CD4-positive, alpha-beta T cell treated with Interleukin-12 subunit alpha and Interleukin-12 subunit beta, for 1 hour (primary cell): Measurements from ENCODE around the gene SCN4A.
"Not testable (repeated sequence)": the region's sequence is repeated elsewhere in the genome, so short reads cannot be mapped to it uniquely, and the experiment has no call there.

ENCODE experiments used
- DNase-seq: peaks from one replicate; pipeline ENCODE4 v3.0.0-alpha.2; 2020

The SCN4A gene

GRCh38 chr17:63911041-63911635 is 61.6 kb downstream of the SCN4A start, which contains the start of gene CSHL1:
Gene CSHL1 (minus strand): TSS chr17:63911258. CDS start chr17:63911196, 62 bp downstream.
- no peak for DNase-seq

GRCh38 chr17:63910096-63910495 is 62.6 kb downstream of the SCN4A start:
- no peak for DNase-seq

- DNase-seq = not testable (repeated sequence)
Measured at GRCh38 chr17:63909586-63909985, 63.1 kb downstream of the SCN4A start.

GRCh38 chr17:63907161-63907778 is 65.4 kb downstream of the SCN4A start:
- not testable (repeated sequence) for DNase-seq

GRCh38 chr17:63904796-63905195 is 67.9 kb downstream of the SCN4A start:
- DNase-seq = not testable (repeated sequence)

GRCh38 chr17:63903787-63904201 is 68.9 kb downstream of the SCN4A start:
- peak; percentile 59 for DNase-seq

- not testable (repeated sequence) for DNase-seq
Measured at GRCh38 chr17:63901971-63902370, 70.7 kb downstream of the SCN4A start.

GRCh38 chr17:63898899-63899798 is 73.6 kb downstream of the SCN4A start:
- DNase-seq = peak; percentile 45

GRCh38 chr17:63896524-63897354 is 76.0 kb downstream of the SCN4A start, which contains the start of gene CSH1:
Gene CSH1 (minus strand): TSS chr17:63896574. CDS start chr17:63896511, 63 bp downstream.
- not testable (repeated sequence) for DNase-seq

- not testable (repeated sequence) for DNase-seq
Measured at GRCh38 chr17:63894821-63895220, 77.9 kb downstream of the SCN4A start.

GRCh38 chr17:63894021-63894420 is 78.7 kb downstream of the SCN4A start:
- DNase-seq = not testable (repeated sequence)

GRCh38 chr17:63892316-63893037 is 80.2 kb downstream of the SCN4A start:
- DNase-seq = not testable (repeated sequence)

- DNase-seq = peak; percentile 37
Measured at GRCh38 chr17:63889026-63889848, 83.5 kb downstream of the SCN4A start.
